ENCODE measurements around the gene ARHGEF3.
"Not testable (repeated sequence)": the region's sequence is repeated elsewhere in the genome, so short reads cannot be mapped to it uniquely, and the experiment has no call there.

The ARHGEF3 gene

GRCh38 chr3:56772952-56773938 is 28.5 kb downstream of the ARHGEF3 start:
- no peak for DNase-seq (ENCODE audit: low read depth in 2 of 2, low spot score in 1 of 2)

- DNase-seq (ENCODE audit: low read depth in 2 of 2, low spot score in 1 of 2) = no peak
Measured at GRCh38 chr3:56771376-56771775, 30.4 kb downstream of the ARHGEF3 start.

DNA sequence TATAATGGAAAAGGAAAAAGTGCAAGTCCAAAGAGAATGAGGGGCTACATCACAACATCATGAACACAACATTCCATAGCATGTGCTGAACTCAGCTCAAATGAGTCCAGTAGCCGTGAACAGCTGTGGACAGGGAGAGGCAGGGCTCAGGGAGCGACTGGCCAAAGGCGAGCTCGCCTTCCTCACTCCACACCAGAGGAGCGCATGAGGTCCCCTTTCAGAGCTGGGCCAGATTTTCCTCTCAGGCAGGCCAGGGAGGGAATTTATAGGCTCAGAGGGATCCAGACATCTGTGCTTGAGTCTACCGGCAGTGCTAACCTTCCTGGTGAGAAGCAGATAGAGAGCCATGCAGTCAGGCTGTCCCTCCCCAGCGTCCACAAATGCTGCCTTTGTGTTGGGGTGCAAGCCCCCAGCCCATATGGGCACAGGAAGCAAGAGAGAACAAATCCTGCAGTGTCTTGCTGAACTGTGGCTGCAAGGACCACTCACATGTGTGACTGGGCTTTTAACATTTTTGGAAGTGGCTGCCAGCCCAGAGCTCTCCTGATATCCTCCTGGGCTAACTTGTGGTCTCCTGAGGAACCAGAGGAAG is 32.5 kb downstream of the ARHGEF3 start:
- no peak for DNase-seq (ENCODE audit: low read depth in 2 of 2, low spot score in 1 of 2)

GRCh38 chr3:56764904-56765547 is 36.7 kb downstream of the ARHGEF3 start:
- DNase-seq (ENCODE audit: low read depth in 2 of 2, low spot score in 1 of 2) = no peak

- no peak for DNase-seq (ENCODE audit: low read depth in 2 of 2, low spot score in 1 of 2)
Measured at GRCh38 chr3:56764184-56764583, 37.6 kb downstream of the ARHGEF3 start.

DNA sequence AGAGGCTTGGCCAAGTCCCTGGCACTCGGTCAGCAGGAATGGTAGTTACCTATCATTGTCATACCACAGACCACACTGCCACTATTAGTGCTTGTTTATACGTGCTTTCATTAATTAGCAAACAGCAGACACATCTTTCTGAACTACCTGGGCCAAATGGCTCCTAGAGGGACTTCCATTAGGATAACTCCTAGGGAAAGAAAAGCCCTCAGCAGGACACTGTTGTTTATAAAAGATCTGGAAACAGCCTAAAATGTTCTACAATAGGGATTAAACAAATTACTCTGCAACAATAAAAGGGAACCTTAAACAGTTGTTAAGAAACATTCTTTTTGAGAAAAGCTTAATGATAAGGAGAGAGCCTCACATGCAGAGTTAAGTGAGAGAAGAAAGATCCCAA is 38.5 kb downstream of the ARHGEF3 start:
- DNase-seq (ENCODE audit: low read depth in 2 of 2, low spot score in 1 of 2) = no peak

DNA sequence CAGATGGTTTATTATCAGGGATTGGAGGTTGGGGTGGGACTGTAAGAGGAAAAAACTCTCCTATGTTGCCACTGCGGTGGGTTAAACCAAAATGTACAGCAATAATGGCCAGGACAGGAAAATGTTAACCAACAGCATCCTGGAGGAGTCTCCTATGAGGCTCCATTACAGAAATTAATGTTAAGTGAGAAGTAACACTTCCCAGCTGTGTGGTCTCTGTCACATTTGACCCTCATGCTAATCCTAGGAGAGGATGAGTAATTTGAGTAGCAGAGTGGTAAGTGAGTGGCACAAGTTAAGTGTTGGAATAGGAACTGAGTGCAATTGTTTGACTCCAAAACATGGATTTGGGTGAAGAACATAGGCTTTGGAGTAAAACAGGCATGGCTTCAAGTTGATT is 39.0 kb downstream of the ARHGEF3 start:
- DNase-seq (ENCODE audit: low read depth in 2 of 2, low spot score in 1 of 2) = no peak

DNA sequence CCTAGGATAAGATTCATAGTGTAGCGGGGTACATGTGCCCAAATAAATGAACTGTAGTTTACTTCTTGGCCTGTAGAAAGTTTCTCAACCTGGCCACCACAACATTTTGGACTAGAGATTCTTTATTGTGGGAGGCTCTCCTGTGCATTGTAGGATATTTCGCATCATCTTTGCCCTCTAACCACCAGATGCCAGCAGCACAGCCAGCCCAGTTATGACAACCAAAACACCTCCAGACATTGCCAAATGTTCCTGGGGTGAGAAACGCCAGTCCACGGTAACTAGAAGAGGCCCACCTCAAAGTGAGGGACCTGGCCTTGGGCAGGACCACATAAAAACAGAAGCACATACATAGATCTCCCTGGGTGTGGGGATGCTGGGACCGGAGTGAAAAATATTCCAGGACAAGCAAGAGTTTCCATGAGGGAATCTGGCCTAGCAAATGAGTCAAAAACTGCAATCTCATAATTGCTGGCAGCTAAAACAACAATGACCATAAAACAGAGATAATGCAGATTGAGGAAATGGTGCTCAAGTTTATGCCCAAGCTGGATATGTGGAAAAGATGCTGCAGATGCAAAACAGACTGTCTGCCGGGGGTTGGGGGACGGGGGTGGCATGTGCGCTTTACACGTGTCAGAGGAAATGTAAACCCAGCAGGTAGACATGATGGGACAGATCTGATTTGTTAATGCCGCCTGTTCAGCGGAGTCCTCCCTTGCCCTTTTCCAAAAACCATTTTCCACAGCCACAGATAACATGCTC is 39.7 kb downstream of the ARHGEF3 start:
- no peak for DNase-seq (ENCODE audit: low read depth in 2 of 2, low spot score in 1 of 2)

DNA sequence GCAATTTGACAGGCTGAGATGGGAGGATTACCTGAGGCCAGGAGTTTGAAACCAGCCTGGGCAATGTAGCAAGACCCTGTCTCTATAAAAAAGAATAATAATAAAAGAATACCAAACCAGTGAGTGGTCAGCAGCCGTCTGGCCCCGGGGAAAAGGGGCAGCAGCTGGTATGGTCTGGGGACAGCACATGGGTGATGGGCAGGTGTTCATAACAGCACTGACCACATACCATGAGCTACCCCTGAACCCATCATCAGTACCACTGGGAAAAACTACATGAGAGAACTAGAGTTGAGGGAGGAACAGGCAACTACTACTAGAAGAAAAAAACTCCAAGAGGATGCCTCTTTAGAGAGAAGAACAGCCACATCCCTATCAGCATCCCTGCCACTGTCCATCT is 40.7 kb downstream of the ARHGEF3 start:
- DNase-seq (ENCODE audit: low read depth in 2 of 2, low spot score in 1 of 2) = no peak

DNA sequence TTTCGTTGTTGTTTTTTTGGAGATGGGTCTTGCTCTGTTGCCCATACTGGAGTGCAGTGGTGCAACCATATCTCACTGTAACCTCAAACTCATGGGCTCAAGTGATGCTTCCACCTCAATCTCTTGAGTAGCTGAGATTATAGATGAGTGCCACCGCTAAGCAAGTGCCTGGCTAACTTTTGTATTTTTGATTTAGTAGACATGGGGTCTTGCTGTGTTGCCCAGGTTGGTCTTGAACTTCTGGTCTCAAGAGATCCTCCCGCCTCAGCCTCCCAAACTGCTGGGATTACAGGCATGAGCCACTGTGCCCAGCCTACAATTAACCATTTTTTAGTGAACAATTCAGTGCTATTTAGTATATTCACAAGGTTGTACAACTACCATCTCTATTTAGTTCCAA is 42.2 kb downstream of the ARHGEF3 start:
- DNase-seq (ENCODE audit: low read depth in 2 of 2, low spot score in 1 of 2) = no peak

DNA sequence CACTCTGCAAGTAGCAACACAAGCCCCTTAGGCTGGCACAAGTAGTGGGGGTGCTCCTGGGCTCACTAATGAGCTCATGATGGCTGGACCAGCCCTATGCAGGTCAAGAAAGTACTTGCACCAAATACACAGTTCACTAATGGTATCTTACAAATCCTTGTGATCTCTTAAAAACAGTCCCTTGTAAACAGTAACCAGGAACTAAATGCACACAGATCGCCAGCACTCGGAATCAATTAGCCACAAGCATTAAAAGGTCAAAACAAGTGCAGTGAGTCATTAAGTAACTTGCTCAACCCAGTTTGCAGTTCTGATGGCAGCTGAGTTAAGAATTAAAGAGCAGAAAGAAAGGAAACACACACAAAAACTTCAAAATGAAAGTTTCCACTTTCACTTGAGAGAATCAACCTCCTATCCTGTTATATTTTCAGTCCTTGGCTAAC is 43.2 kb downstream of the ARHGEF3 start:
- DNase-seq (ENCODE audit: low read depth in 2 of 2, low spot score in 1 of 2) = peak; percentile 12 to 17

GRCh38 chr3:56758042-56758441 is 43.7 kb downstream of the ARHGEF3 start:
- DNase-seq (ENCODE audit: low read depth in 2 of 2, low spot score in 1 of 2) = not testable (repeated sequence)

GRCh38 chr3:56754741-56755417 is 46.9 kb downstream of the ARHGEF3 start:
- no peak for DNase-seq (ENCODE audit: low read depth in 2 of 2, low spot score in 1 of 2)

GRCh38 chr3:56753206-56753820 is 48.4 kb downstream of the ARHGEF3 start:
- DNase-seq (ENCODE audit: low read depth in 2 of 2, low spot score in 1 of 2) = peak in 1 of 2 donors; percentile 15

GRCh38 chr3:56751056-56751707 is 50.6 kb downstream of the ARHGEF3 start:
- DNase-seq (ENCODE audit: low read depth in 2 of 2, low spot score in 1 of 2) = no peak

DNA sequence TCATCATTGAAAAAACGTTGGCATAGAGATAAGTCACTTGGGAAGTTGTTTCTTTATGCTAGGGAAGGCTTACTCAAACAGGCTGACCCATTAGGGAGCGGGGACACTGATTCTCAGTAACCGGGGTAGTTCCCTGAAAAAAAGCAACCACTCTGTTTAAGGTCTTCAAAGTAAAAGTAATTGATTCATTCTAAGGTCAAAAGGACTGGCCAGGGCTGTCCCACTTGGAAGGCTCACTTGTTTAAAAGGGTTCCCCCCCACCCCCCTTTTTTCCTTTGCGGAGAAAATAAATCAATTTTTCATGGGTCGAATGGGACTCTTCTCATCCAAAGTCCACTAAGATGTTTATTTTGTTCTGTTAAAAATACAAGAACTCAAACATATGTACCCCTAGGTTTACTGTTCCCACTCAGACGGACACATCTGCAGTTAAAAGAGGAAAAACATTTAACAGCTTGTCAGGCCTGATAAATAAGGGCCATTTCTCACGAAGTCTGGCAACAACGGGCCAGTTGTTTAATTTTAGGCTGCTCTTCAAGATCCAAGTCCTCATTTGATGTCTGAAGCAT is 53.0 kb downstream of the ARHGEF3 start:
- no peak for DNase-seq (ENCODE audit: low read depth in 2 of 2, low spot score in 1 of 2)

DNA sequence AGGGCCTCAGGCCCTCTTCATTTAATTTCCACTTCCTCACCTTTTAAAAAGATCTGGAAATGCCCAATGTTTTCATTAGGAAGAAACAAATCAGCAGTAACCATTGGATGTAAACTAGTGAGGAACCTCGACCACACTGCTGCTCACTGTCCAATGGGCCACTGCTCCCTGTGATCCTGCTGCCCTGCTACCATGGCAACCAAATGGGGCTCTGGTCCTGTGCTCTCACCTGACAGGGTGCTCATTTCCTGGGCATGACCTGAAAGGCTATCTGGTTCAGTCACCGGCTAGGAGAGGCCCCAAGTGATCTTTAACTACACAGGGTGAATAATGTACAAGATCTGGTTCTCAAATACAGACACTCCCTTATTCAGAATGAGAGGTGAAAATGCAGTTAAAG is 54.6 kb downstream of the ARHGEF3 start:
- DNase-seq (ENCODE audit: low read depth in 2 of 2, low spot score in 1 of 2) = no peak

DNA sequence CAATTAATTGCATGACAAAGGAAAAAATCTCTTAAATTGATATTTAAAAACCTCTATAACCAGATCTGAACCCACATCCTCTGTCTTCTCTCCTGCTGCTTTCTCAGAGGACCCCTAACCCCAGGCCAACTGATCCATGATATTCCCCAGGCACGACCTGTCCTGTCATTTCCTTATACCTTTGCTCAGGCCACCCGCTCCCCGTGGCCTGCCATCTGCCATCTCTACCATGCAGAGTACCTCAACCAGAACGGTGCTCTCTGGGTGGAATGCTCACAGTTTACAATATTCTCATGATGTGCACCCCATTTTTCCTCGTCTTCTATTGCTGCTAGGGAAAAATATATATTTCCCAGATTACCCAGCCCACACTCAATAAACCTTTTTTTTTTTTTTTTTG is 57.7 kb downstream of the ARHGEF3 start:
- no peak for DNase-seq (ENCODE audit: low read depth in 2 of 2, low spot score in 1 of 2)

GRCh38 chr3:56742887-56743286 is 58.9 kb downstream of the ARHGEF3 start:
- DNase-seq (ENCODE audit: low read depth in 2 of 2, low spot score in 1 of 2) = no peak
